Panc1 (cell line): Measurements from ENCODE around the gene LYG2. TPM values are rescaled to one million over a fixed set of nuclear protein-coding genes. Genes with fewer than 3 reads are reported as not detected.
"Not testable (repeated sequence)": the region's sequence is repeated elsewhere in the genome, so short reads cannot be mapped to it uniquely, and the experiment has no call there.

ENCODE experiments used
- ATAC-seq: fragments of 200-7000 bp; cut with Tn5 transposase; 2 replicates; pipeline ENCODE4 v1.9.1; 2020; ENCODE audit warnings: mild to moderate bottlenecking, moderate library complexity
- BruUV-seq: library from RNA; stranded (reverse); fragments of 400-500 nt; replicated peaks from 2 replicates; lab custom pipeline; 2021; lab: Mats Ljungman, UMichigan
- CTCF ChIA-PET: fragments of 300-600 bp; sonication (Branson Sonifier 250); formaldehyde crosslinking; loops from one replicate; lab custom pipeline; 2022; ENCODE audit warnings: antibody characterized with exemption; lab: Charles Lee
- POLR2A ChIA-PET: fragments of 300-600 bp; sonication (Branson Sonifier 250); formaldehyde crosslinking; loops from one replicate; lab custom pipeline; 2022; ENCODE audit warnings: antibody characterized with exemption; lab: Charles Lee
- DNase-seq: peaks from one replicate; pipeline ENCODE4 v3.0.0-alpha.2; 2010; ENCODE audit warnings: low read depth, low spot score
- H3K27ac ChIP-seq: 2 replicates; pipeline ENCODE4 v1.5.1; 2011; ENCODE audit warnings: mild to moderate bottlenecking, low read length, inconsistent platforms
- H3K27me3 ChIP-seq: fragments of 200-500 bp; sonication (Bioruptor generic); 2 replicates; pipeline ENCODE4 v1.6.0; 2014; ENCODE audit warnings: low read length, inconsistent platforms; ENCODE audit not compliant: control insufficient read depth, insufficient read depth
- H3K36me3 ChIP-seq: fragments of 200-500 bp; sonication (Bioruptor generic); 2 replicates; pipeline ENCODE4 v1.5.1; 2014; ENCODE audit warnings: inconsistent platforms, mild to moderate bottlenecking, low read length, moderate library complexity; ENCODE audit not compliant: control insufficient read depth, insufficient read depth
- H3K4me1 ChIP-seq: 2 replicates; pipeline ENCODE4 v1.5.1; 2011; ENCODE audit warnings: inconsistent platforms, mild to moderate bottlenecking, low read length, moderate library complexity; ENCODE audit not compliant: control insufficient read depth, insufficient read depth
- H3K4me3 ChIP-seq, 2 experiments: 2 replicates each; pipeline ENCODE4 v1.5.1; 2011 to 2012; ENCODE audit warnings: low read depth in 2 of 2, low read length in 2 of 2, mild to moderate bottlenecking in 2 of 2, inconsistent platforms in 1 of 2, moderate library complexity in 1 of 2
- H3K9me3 ChIP-seq: fragments of 200-500 bp; sonication (Bioruptor generic); 2 replicates; pipeline ENCODE4 v1.5.1; 2014; ENCODE audit warnings: low read depth, mild to moderate bottlenecking, inconsistent platforms, low read length, moderate library complexity; ENCODE audit not compliant: control insufficient read depth, insufficient read depth
- CTCF ChIP-seq: fragments of 450-650 bp; IDR thresholded peaks from 2 replicates; pipeline ENCODE4 v1.5.1; 2017; ENCODE audit warnings: mild to moderate bottlenecking
- POLR2AphosphoS5 ChIP-seq: IDR thresholded peaks from 2 replicates; pipeline ENCODE4 v1.6.1; 2012; ENCODE audit warnings: mild to moderate bottlenecking, low read depth, low read length, moderate library complexity
- REST ChIP-seq, 2 experiments: IDR thresholded peaks; 2 replicates each; pipeline ENCODE4 v1.6.1; 2011 to 2012; ENCODE audit warnings: low read depth in 2 of 2, control low read depth in 1 of 2, low read length in 1 of 2, mild to moderate bottlenecking in 1 of 2, moderate library complexity in 1 of 2; ENCODE audit not compliant: insufficient read depth in 1 of 2
- SIN3A ChIP-seq: IDR thresholded peaks from 2 replicates; pipeline ENCODE4 v1.6.1; 2012; ENCODE audit warnings: low read depth, mild to moderate bottlenecking, low read length, moderate library complexity, borderline replicate concordance; ENCODE audit not compliant: insufficient read depth
- TCF7L2 ChIP-seq: IDR thresholded peaks from 2 replicates; pipeline ENCODE4 v1.6.1; 2011; ENCODE audit warnings: mild to moderate bottlenecking, low read depth, low read length, inconsistent platforms
- in situ Hi-C: cut with HindIII; loops from 2 replicates; pipeline ENCODE4 v1.10.0; 2016; ENCODE audit warnings: low sequenced_read_pairs, low pct_unique_long_range_greater_than_20kb
- intact Hi-C: fragments of 100-400 bp; cut with micrococcal nuclease; formaldehyde crosslinking; loops from one replicate; pipeline ENCODE4 v1.10.0; 2022; ENCODE audit not compliant: unreplicated experiment
- total RNA-seq: library from RNA; stranded (reverse); gene quantifications from one replicate; pipeline ENCODE4 v1.2.1, GENCODE V29; 2021; ENCODE audit not compliant: unreplicated experiment

Gene LYG2
- total RNA-seq, 1 experiment from 2014 or later: not detected

DNA sequence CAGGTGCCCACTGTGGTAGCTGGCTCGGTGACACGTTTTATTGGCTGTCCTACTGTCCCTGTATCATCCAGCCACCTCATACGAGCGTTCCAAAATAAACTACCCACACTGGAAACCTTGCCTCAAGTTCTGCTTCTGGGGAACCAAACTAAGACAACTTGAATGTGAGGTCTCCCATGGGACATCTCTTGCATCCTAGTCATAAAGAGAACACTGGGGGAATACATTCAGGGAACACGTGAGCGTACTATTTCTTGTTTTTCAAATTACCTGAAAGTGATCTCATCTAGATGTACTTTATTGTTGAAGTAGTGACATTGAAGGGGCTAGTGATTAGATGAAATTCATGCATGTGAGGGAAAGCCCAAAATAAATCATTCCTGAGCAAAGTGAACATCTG is 15.0 kb downstream of the LYG2 start:
- Histone ChIP-seq H3K4me1 (no peaks in the 10 kb centered on the region), H3K27ac (no peak overlapping the region), H3K36me3 (no peaks in the 10 kb centered on the region), H3K27me3 (no peaks in the 10 kb centered on the region; the same call in 1 of the 2 replicates), H3K9me3 (no peaks in the 10 kb centered on the region), H3K4me3 (no peak overlapping the region)
- TF ChIP-seq SIN3A (no peak), POLR2AphosphoS5 (no peak), CTCF (no peak), REST (IDR thresholded peaks at IDR 0.05; ENCODE audit: insufficient read depth in 1 of 2, low read depth in 2 of 2, low read length in 1 of 2) (no peak), TCF7L2 (no peak)
- DNase-seq (no peak), ATAC-seq (no peak)
- ChIA-PET POLR2A (no interaction called here), CTCF (no interaction called here)
- BruUV-seq: no TSS peak
- intact Hi-C loops: no loop called here
- in situ Hi-C loops: no loop called here

DNA sequence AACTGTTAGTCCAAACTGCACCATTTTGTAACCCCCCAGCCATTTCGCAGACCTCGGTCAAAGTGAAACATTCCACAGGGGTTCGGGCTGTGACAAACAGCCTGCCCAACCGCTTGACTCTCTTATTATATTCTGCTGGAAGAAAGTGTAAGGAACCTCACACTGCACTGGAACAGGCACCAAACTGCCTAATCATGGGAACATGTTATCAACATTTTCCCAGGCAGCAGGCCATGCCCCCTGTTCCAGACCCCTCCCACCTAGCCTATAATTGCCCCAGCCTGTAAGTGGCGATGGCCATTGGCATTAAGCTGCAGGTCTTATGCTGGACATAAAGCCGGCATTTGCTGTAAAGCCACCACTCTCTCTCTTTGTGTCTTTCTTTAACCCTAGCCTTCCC is 16.9 kb downstream of the LYG2 start:
- no TSS peak for BruUV-seq
- no peak for TF ChIP-seq REST (IDR thresholded peaks at IDR 0.05; ENCODE audit: insufficient read depth in 1 of 2, low read depth in 2 of 2, low read length in 1 of 2)
- no peak for TF ChIP-seq SIN3A
- no peak for TF ChIP-seq POLR2AphosphoS5
- no peak for TF ChIP-seq TCF7L2
- TF ChIP-seq CTCF: no peak
- H3K4me1 ChIP-seq: no peaks in the 10 kb centered on the region
- ATAC-seq: no peak
- no peak overlapping the region for H3K27ac ChIP-seq
- no peak for DNase-seq
- no peaks in the 10 kb centered on the region for H3K9me3 ChIP-seq
- CTCF ChIA-PET: interaction anchor here (0.6 kb wide), 1 partner anchor 56 kb away, joined by 5 read pairs; no protein-coding TSS in a partner anchor
- H3K36me3 ChIP-seq: no peaks in the 10 kb centered on the region
- no peaks in the 10 kb centered on the region; the same call in 1 of the 2 replicates for H3K27me3 ChIP-seq
- POLR2A ChIA-PET: no interaction called here
- intact Hi-C loops: no loop called here
- in situ Hi-C loops: no loop called here
- H3K4me3 ChIP-seq: no peak overlapping the region

GRCh38 chr2:99233177-99233576 is 22.3 kb downstream of the LYG2 start:
- intact Hi-C loops, CTCF ChIA-PET, ATAC-seq, H3K4me1 ChIP-seq, DNase-seq, H3K27ac ChIP-seq, in situ Hi-C loops, H3K4me3 ChIP-seq, H3K36me3 ChIP-seq, H3K9me3 ChIP-seq, BruUV-seq, H3K27me3 ChIP-seq, POLR2A ChIA-PET: not testable (repeated sequence)
